A673 (cell line): Measurements from ENCODE around the gene UBL7. TPM values are rescaled to one million over a fixed set of nuclear protein-coding genes. Genes with fewer than 3 reads are reported as not detected.

Source experiments
- BruUV-seq: library from RNA; stranded (reverse); fragments of 400-500 nt; replicated peaks from 2 replicates; lab custom pipeline; 2021; lab: Mats Ljungman, UMichigan
- CTCF ChIA-PET: fragments of 300-600 bp; sonication (Branson Sonifier 250); formaldehyde crosslinking; loops from one replicate; lab custom pipeline; 2022; ENCODE audit warnings: antibody characterized with exemption; lab: Charles Lee
- POLR2A ChIA-PET: fragments of 300-600 bp; sonication (Branson Sonifier 250); formaldehyde crosslinking; loops from one replicate; lab custom pipeline; 2022; ENCODE audit warnings: antibody characterized with exemption; ENCODE audit not compliant: low non-redundant PET; lab: Charles Lee
- DNase-seq: peaks from one replicate; pipeline ENCODE4 v3.0.0-alpha.2; 2015; ENCODE audit warnings: low spot score
- H3K27ac ChIP-seq: fragments of 200-600 bp; sonication (generic); 2 replicates; pipeline ENCODE4 v1.5.1; 2016; ENCODE audit warnings: mixed run types, low read depth, mild to moderate bottlenecking, mixed read lengths, antibody characterized with exemption, low read length; ENCODE audit not compliant: poor library complexity, severe bottlenecking
- H3K27me3 ChIP-seq: fragments of 200-600 bp; sonication (generic); replicated peaks from 2 replicates; pipeline ENCODE4 v1.6.1; 2017; ENCODE audit warnings: mixed run types, low read depth, mild to moderate bottlenecking, mixed read lengths, antibody characterized with exemption, low read length; ENCODE audit not compliant: insufficient read depth, poor library complexity
- H3K36me3 ChIP-seq: fragments of 200-600 bp; sonication (generic); 2 replicates; pipeline ENCODE4 v1.6.1; 2016; ENCODE audit warnings: mixed run types, mild to moderate bottlenecking, mixed read lengths, antibody characterized with exemption, low read length; ENCODE audit not compliant: insufficient read depth, poor library complexity, severe bottlenecking
- H3K4me1 ChIP-seq: fragments of 200-600 bp; sonication (generic); 2 replicates; pipeline ENCODE4 v1.6.1; 2017; ENCODE audit warnings: mixed run types, mild to moderate bottlenecking, mixed read lengths, antibody characterized with exemption, low read length; ENCODE audit not compliant: insufficient read depth, poor library complexity, severe bottlenecking
- H3K4me3 ChIP-seq: fragments of 200-600 bp; sonication (generic); 2 replicates; pipeline ENCODE4 v1.5.1; 2016; ENCODE audit warnings: low read depth, mixed run types, mild to moderate bottlenecking, mixed read lengths, low read length; ENCODE audit not compliant: poor library complexity, severe bottlenecking
- H3K9me3 ChIP-seq: fragments of 200-600 bp; sonication (generic); 2 replicates; pipeline ENCODE4 v1.6.1; 2016; ENCODE audit warnings: mixed run types, low read depth, mild to moderate bottlenecking, mixed read lengths, antibody characterized with exemption, low read length; ENCODE audit not compliant: poor library complexity, severe bottlenecking
- EZH2 ChIP-seq: fragments of 200-600 bp; sonication (generic); IDR thresholded peaks from 2 replicates; pipeline ENCODE4 v1.6.1; 2017; ENCODE audit warnings: borderline replicate concordance, low read depth, mild to moderate bottlenecking, mixed read lengths, antibody characterized with exemption, low read length; ENCODE audit not compliant: poor library complexity, severe bottlenecking
- intact Hi-C: fragments of 100-400 bp; cut with micrococcal nuclease; formaldehyde crosslinking; loops from one replicate; pipeline ENCODE4 v1.10.0; 2022; ENCODE audit not compliant: unreplicated experiment
- total RNA-seq: library from RNA; stranded (reverse); gene quantifications from 2 replicates; pipeline ENCODE4 v1.2.3, GENCODE V29; 2021
- TF ChIP-seq, protein P1 (sequence below): fragments of 300-800, 200-600 bp; sonication (generic); conservative IDR thresholded peaks from 2 replicates; pipeline ENCODE4 v1.5.1; 2017; ENCODE audit warnings: low read depth, mild to moderate bottlenecking, antibody characterized with exemption, low read length, moderate library complexity, mixed read lengths

Gene UBL7
- total RNA-seq, 1 experiment from 2014 or later, result 72.5 TPM

DNA sequence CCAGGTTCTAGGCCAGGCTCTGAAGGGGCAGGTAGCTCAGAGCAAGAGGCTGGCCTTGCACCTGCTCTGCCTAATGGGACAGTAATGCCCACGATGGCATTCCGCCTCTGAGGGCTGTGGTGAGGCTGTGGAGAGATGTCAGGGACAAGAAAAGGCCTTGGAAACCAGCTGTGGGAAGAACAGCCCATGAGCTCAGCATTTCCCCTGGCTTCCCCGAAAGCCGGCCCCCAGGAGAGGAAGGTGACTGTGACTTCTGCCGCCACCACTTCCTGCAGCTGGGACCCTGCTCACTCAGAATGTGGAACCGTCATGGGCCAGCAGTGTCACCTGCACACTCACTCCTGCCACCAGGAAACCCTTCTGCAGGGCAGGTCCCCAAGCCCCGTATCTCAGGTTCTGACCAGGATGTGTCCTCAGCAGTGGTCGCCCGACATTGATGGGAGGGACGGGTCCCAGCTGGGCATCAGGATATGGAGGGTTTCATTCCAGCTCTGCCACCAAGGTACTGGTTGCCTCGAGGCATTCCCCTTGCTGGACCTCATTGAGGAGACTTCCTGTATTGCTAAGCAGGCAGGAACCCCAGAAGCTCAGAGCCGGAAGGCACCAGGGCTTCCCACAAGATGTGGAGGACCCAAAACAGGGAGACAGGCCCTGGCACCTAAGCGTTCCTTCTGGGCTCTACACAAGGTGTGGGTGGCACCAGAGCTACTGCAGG is 57.9 kb downstream of the UBL7 start:
- CTCF ChIA-PET, result no interaction called here
- intact Hi-C loops, result no loop called here
- BruUV-seq, result no TSS peak
- no peaks in the 10 kb centered on the region for H3K27me3 ChIP-seq
- POLR2A ChIA-PET, result no interaction called here
- no peak for TF ChIP-seq EZH2
- TF ChIP-seq, protein P1, sequence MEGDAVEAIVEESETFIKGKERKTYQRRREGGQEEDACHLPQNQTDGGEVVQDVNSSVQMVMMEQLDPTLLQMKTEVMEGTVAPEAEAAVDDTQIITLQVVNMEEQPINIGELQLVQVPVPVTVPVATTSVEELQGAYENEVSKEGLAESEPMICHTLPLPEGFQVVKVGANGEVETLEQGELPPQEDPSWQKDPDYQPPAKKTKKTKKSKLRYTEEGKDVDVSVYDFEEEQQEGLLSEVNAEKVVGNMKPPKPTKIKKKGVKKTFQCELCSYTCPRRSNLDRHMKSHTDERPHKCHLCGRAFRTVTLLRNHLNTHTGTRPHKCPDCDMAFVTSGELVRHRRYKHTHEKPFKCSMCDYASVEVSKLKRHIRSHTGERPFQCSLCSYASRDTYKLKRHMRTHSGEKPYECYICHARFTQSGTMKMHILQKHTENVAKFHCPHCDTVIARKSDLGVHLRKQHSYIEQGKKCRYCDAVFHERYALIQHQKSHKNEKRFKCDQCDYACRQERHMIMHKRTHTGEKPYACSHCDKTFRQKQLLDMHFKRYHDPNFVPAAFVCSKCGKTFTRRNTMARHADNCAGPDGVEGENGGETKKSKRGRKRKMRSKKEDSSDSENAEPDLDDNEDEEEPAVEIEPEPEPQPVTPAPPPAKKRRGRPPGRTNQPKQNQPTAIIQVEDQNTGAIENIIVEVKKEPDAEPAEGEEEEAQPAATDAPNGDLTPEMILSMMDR, result no peak
- H3K36me3 ChIP-seq, result no peaks in the 10 kb centered on the region
- H3K9me3 ChIP-seq, result no peaks in the 10 kb centered on the region
- H3K4me3 ChIP-seq, result no peak overlapping the region
- no peak overlapping the region for H3K27ac ChIP-seq
- no peak for DNase-seq
- H3K4me1 ChIP-seq, result peaks cover 27% of the 10 kb centered on the region

DNA sequence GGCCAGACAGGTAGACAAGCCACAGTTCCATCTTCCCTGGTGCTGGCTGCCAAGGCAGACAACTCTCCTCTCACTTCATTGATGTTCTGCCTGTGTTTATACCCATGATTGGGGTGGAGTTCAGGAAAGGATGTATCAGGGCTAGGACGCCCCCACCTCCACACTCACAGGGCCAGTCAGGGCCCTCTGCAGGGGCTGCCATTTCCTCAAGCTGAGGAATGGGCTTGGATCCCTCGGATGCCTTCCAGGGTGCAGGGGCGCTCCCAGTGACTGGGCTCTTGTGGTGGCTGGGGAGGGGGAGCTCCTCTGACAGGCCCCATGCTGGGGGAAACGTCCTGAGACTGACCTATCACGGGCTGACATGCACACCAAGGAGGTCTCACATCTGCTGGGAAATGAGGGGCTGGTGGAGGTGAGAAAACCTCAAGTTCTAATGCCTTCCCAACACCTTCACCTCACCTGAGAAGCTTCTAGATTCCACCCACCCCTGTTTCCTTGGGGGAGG is 58.6 kb downstream of the UBL7 start:
- H3K36me3 ChIP-seq, result no peaks in the 10 kb centered on the region
- no peak overlapping the region for H3K4me3 ChIP-seq
- no peaks in the 10 kb centered on the region for H3K9me3 ChIP-seq
- DNase-seq, result no peak
- no peak for TF ChIP-seq EZH2
- TF ChIP-seq, protein P1, result no peak
- H3K27me3 ChIP-seq, result no peaks in the 10 kb centered on the region
- POLR2A ChIA-PET, result no interaction called here
- BruUV-seq, result no TSS peak
- H3K4me1 ChIP-seq, result peaks cover 25% of the 10 kb centered on the region
- intact Hi-C loops, result no loop called here
- no peak overlapping the region for H3K27ac ChIP-seq
- CTCF ChIA-PET, result no interaction called here

DNA sequence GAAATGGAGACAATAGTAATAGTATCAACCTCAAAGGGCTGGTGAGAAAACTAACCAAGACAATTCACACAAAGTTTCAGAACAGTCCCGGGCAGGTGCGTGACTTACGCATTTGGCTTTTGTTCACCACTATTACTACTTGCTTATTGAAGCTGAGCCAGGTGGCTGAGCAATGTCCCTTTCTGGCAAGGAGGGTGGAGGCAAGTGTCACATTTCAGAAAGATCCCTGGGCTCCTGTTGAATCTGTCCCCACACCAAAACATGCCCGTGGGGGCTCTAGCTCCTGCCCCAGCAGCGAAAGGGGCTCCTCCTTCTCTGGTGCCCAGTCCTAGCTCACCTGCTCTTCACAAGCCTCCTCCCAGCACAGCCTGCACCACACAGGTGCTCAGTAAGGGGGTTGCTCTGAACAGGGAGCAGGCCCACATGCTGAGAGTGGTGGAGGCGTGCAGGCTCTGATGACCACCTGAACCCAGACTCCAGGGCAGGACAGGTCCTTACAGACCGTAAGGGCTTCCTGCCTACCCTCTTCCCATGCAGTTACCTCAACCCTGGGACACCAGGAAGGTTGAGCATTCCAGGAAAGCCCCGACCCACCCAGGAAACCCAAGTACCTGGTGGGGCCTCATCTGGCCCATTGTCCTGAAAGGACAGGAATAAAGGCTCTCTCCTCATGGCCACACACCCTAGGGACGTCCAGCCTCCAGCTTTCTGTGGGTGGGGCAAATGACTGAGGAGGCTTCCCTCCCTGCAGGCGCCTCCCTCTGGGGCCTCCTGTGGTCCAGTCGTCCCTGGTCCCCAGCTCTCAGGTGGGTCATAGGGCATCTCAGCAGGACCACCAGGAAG is 59.8 kb downstream of the UBL7 start:
- ChIA-PET POLR2A (no interaction called here), CTCF (no interaction called here)
- Histone ChIP-seq H3K9me3 (no peaks in the 10 kb centered on the region), H3K36me3 (no peaks in the 10 kb centered on the region), H3K27ac (no peak overlapping the region), H3K4me3 (no peak overlapping the region), H3K4me1 (peaks cover 19% of the 10 kb centered on the region), H3K27me3 (no peaks in the 10 kb centered on the region)
- no peak for DNase-seq
- intact Hi-C loops, result no loop called here
- TF ChIP-seq, protein P1, result no peak
- TF ChIP-seq EZH2, result no peak
- BruUV-seq, result no TSS peak
